Measurements from ENCODE around the gene CUBN.
A peak's percentile ranks its signal among the peaks of the same experiment; 100 is the strongest.

Gene CUBN

GRCh38 chr10:16916496-16916895 lies 213.1 kb downstream of the CUBN start:
- DNase-seq (ENCODE audit: low read depth) = no peak

GRCh38 chr10:16915300-16915699 lies 214.3 kb downstream of the CUBN start:
- DNase-seq (ENCODE audit: low read depth) = no peak

DNA sequence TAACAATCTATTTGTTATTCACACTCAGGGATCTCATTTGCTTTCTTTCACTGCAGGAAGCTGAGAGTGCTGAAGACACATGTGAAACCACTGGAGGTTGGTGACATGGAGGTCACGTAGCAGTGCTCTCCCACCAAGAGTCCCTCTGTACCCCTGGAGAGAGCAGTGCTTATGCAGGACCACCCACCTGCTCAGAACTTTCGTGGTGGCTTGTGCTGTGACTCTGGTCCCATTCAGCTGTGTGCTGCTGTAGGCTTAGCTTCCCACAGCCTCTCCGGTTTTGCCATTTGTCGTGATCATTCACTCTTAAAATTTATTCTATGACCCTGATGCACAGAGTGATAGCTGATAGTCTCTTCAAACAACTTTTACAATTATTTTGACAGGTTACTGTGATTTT lies 216.3 kb downstream of the CUBN start:
- no peak for DNase-seq (ENCODE audit: low read depth)

DNA sequence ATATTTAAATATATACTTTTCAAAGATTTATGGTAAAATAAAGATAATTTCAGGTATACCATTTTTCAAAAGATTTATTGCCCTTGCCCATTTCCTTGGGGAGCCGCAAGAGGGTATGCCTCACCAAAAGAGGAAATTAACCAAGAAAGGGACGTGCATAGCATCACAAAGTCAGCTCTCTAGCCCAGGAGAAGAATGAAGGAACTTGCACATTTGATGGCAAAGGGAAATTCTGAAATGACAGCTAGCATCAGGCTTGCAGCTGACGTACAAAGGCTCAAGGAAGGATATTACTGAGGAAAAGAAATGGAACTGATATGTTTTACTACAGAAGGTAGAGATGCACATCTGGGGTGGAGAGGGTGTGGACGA lies 218.8 kb downstream of the CUBN start:
- DNase-seq (ENCODE audit: low read depth) = no peak

DNA sequence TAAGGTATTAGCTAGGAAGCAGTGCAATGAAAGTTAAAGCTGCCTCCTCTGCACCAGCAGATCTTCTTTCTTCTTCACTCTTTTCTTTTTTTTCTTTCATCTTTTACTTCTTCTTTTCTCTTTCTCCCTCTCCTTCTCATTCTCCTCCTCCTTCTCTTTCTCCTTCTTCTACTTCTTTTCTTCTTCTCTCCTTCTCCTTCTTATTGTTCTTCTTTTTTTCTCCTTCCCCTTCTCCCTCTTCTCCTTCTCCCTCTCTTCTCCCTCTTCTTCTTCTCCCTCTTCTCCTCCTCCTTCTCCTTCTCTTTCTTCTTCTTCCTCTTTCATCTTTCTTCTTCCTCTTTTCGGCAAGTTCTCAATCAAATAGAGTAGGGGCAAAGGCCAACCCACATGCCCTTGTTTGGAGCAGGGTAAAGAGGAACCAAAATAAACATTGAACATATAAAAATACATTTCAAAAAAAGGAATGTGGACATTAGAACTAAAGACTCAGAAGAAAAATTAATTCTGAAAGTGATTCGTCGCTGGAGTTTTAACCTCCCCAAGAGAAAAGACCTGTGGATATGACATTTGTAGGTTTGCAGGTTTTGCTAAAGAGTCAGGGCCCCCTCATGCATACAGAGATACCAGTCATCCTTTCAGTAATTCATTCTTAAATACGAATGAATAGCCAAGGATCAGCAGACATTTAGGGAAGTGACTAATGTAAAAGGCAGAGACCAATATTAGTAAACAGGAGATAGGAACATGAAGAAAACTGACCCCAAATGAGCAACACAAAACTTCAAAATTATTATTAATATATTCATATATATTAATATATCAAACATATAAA lies 219.4 kb downstream of the CUBN start:
- DNase-seq (ENCODE audit: low read depth) = no peak

DNA sequence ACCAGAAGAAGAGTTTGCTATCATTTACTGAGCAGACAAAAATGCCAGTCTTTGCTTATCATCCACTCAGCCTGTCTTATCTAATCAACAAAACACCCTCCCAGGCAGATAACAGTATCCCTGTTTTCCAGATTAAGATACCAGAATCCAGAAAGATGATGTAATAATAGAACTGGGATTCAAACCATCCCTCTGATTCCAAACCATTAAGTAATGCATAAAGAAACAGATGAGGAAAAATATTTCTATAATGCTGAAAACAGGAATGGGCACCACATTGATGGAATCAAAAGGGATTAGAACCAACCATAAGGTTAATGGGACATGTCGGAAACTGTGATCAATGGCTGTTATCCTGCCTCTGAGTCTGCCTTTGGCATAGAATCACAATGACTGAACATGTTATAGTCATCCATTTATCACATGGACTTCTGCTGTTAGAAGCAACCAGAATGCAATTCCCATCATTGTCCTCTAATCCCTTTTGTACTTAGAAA lies 220.3 kb downstream of the CUBN start:
- no peak for DNase-seq (ENCODE audit: low read depth)

GRCh38 chr10:16907687-16908086 lies 221.9 kb downstream of the CUBN start:
- DNase-seq (ENCODE audit: low read depth) = no peak

GRCh38 chr10:16905320-16905719 lies 224.3 kb downstream of the CUBN start:
- no peak for DNase-seq (ENCODE audit: low read depth)

- no peak for DNase-seq (ENCODE audit: low read depth)
Measured at GRCh38 chr10:16904639-16905061, 225.0 kb downstream of the CUBN start.

GRCh38 chr10:16904049-16904448 lies 225.6 kb downstream of the CUBN start:
- DNase-seq (ENCODE audit: low read depth) = no peak

DNA sequence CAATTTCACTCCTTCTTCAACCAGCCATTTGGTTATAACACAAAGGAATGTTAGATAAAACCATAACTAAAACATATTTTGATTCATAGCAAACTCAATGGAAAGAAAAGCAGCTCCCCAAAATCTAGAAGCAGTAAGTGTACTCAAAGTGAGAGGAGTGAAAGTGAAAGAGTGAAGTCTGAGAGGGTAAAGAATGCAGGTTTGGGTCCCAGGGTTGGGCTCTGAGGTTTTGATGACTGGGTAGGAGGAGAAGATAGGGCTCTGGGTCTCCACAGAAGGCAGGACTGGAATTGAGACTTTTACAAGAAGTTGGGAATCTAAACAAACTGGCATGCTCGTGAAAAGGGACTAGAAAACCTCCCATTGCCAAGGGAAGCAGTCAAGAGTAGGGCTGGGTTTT lies 227.0 kb downstream of the CUBN start:
- no peak for DNase-seq (ENCODE audit: low read depth)

GRCh38 chr10:16901106-16901505 lies 228.5 kb downstream of the CUBN start:
- DNase-seq (ENCODE audit: low read depth) = no peak

DNA sequence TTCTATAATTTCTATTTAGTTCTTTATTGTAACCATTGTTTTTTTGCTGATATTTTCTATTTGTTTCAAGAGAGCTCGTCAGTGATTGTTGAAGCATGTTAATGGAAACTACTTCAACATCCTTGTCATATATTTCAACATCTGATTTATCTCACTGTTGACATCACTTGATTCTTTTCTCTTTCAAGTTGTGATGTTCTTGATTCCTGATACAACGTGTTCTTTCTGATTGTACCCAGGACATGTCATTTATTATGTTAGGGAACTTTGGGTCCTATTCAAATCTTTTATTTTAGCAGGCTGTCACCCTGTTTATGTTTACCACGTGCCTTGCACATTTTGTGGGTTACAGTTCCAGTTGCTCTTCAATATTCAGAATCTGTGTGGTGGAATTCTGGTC lies 232.6 kb downstream of the CUBN start:
- DNase-seq (ENCODE audit: low read depth) = no peak

DNA sequence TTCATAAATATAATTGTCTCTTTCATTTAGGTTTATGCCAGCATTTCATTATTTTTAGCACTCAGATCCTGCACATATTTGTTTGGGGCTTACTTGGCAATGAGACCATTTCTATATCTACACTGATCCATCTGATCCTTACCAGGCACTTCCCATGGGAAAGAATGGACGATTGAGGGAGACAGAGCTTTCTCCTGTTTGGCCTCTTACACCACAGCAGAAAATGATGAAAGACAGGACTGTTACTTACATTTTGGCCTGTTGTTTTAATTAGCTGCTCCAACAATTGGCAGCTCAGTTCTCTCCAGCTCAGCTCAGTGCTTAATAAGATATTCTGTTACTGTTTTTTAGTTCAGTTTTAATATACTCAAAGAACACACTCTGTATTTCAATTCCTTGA lies 234.8 kb downstream of the CUBN start:
- no peak for DNase-seq (ENCODE audit: low read depth)

DNA sequence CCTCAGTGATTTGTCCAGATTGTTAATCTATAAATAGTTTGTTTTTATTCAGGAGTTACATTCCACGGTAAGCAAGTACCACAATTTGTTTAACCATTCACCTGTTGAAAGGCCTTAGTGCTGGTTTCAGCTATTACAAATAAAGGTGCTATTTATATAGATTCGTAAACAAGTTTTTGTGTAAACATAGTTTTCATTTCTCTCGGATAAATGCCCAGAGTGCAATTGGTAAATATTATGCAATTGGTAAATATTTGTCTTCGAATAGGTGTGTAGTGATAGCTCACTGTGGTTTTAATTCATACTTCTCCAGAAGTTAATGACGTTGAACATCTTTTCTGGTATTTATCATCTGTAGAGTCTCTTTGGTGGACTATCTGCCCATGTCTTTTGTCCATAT lies 235.9 kb downstream of the CUBN start:
- no peak for DNase-seq (ENCODE audit: low read depth)

- no peak for DNase-seq (ENCODE audit: low read depth)
Measured at GRCh38 chr10:16891375-16892313, 238.0 kb downstream of the CUBN start.

GRCh38 chr10:16890691-16891090 lies 238.9 kb downstream of the CUBN start:
- DNase-seq (ENCODE audit: low read depth) = no peak

GRCh38 chr10:16887565-16887964 lies 242.0 kb downstream of the CUBN start:
- DNase-seq (ENCODE audit: low read depth) = peak; percentile 36

DNA sequence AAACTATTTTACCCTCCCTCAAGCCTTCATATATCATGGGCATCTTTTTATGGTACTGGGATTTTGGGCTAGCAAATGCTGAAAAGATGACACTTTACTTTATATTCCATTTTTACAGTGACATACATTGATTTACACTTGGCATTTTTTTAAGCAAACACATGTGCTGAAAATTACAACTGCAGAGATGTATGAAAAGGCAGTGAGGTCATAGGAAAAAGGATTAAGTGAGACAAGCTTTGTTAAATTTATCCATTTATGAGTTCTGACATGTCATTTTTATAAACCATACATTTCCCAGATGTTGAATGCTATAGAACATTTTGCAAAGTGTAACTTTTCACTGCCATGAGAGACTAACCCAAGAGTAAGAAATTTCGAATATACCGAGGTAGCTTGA lies 243.6 kb downstream of the CUBN start:
- DNase-seq (ENCODE audit: low read depth) = no peak

DNA sequence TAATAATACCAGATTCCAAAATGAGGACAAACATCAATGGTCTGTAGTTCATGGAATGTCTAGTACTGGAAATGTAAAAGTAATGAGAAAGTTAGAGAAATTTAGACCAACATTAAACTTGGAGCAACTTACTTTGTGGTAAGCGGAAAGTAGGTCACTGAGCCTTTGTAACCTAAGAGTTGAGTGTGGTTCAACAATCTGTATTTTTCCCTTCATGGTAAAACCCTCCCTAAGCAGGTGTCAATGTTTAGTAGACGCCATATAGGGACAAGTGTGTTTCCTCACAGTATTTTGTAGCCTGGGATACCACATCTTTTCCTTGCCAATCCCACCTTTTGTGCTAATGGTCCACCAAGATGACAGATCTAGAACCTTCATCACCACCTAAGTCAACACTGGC lies 245.1 kb downstream of the CUBN start:
- DNase-seq (ENCODE audit: low read depth) = no peak

- no peak for DNase-seq (ENCODE audit: low read depth)
Measured at GRCh38 chr10:16883084-16883483, 246.5 kb downstream of the CUBN start.

DNA sequence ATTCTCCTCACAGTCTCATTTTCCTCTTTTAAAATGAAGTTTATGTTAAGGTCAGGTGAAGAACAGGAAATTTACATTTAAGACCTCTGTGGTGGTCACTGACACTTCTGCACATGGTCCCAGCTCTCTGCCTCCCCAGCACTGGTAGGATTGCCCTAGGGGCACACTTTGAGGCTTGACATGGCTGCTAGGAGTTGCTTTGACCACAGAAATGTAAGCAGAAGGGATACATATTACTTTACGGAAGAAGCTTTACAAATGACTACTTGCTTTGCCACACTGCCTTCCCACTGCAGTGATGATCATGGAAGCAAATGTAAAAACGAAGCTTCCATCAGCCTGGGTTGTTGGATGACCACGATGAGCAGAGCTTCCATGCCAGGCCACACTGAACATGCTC lies 259.3 kb downstream of the CUBN start:
- DNase-seq (ENCODE audit: low read depth) = no peak

- DNase-seq (ENCODE audit: low read depth) = no peak
Measured at GRCh38 chr10:16867990-16868389, 261.6 kb downstream of the CUBN start.

Data from HS-27A (cell line).